ENCODE measurements around the gene RSPH1. TPM values are rescaled to one million over a fixed set of nuclear protein-coding genes. Genes with fewer than 3 reads are reported as not detected.

The RSPH1 gene
- total and polyA plus RNA-seq, 2 of the 8 experiments (the other 6 are each of a cell fraction or from before 2014, with no cell fraction given): 0.24 TPM; not detected in 1

DNA sequence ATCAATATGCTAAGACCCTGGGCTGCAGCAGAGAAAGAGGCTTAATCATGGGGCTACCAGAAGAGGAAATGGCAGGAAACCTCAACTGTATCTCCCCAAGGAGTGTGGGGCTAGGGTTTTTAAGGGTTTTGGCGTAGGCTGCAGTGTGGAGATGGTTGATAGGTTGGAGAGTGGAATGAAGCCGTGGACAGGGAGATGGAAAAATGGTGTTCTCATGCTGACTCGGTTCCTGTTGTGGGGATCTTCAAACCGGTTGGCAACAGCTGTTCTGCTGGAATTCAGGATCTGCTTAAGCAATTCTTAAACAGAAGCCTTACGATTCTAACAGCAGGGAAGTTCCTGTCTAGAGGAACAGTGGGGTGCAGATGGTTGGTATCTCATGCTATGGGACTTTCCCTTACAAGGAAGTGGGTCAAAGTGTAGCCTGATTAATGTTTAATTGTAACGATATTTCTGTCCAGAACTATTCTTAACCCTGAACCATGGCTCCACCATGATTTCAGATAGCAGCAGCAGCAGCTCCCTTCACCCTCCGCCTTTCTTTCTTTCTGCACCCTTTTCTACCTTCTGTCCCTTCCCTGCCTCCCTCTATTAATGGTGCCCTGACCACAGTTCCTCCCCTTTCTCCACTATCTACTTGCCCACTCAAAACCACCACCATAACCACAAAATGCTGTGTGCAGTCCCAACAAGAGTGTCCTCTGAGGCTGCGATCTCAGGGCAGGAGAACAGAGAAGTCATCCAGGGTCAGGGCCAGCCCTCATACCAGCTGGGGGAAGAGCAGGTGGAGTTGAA is 30.8 kb downstream of the RSPH1 start:
- no peak for TF ChIP-seq MAFK (IDR thresholded peaks at IDR 0.05; ENCODE audit: low read depth, low read length)
- TF ChIP-seq TAF1 (IDR thresholded peaks at IDR 0.05; ENCODE audit: low read depth, low read length): no peak
- peak; percentile 49; the same call in 1 of the 2 replicates for TF ChIP-seq TEAD4 (IDR thresholded peaks at IDR 0.05; ENCODE audit: low read depth, low read length)
- Histone ChIP-seq H3K56ac (replicated peaks; ENCODE audit: insufficient read length, low read depth, low read length) (no peak overlapping the region), H3K79me1 (ENCODE audit: low read depth, low read length) (no peaks in the 10 kb centered on the region), H3K9ac (replicated peaks in 1 of 4; ENCODE audit: extremely low read depth in 1 of 4, low read depth in 3 of 4, low read length in 3 of 4) (no peak overlapping the region), H2BK20ac (ENCODE audit: low read length) (peak overlapping the region; percentile 93; the same call in 1 of the 2 replicates), H2AK5ac (ENCODE audit: low read depth, low read length) (peak overlapping the region; percentile 65; the same call in 1 of the 2 replicates), H4K5ac (ENCODE audit: insufficient read length, low read depth, low read length) (no peak overlapping the region), H2BK12ac (ENCODE audit: low read depth, low read length) (peak overlapping the region; percentile 50; the same call in 1 of the 2 replicates), H3K27me3 (replicated peaks in 1 of 4; ENCODE audit: control insufficient read depth in 3 of 4, extremely low read depth in 1 of 4, insufficient read depth in 3 of 4, low read length in 3 of 4) (no peaks in the 10 kb centered on the region; a peak in 1 of 7 replicates), H4K91ac (replicated peaks; ENCODE audit: insufficient read length, low read length) (peak overlapping the region; percentile 66), H2BK15ac (ENCODE audit: low read length) (peak overlapping the region; percentile 72; the same call in 1 of the 2 replicates), H3K4me1 (replicated peaks in 1 of 4; ENCODE audit: control insufficient read depth in 3 of 4, insufficient read depth in 4 of 4, low read length in 3 of 4) (peaks cover 1 to 13% (median 10%) of the 10 kb centered on the region in 4 experiments; a peak in 6 of 7 replicates), H4K8ac (ENCODE audit: extremely low read depth, insufficient read depth, low read length) (peak overlapping the region; percentile 7; the same call in 1 of the 2 replicates), H3K27ac (ENCODE audit: low read depth, low read length) (no peak overlapping the region), H2BK5ac (ENCODE audit: low read depth, low read length) (peak overlapping the region; percentile 39; the same call in 1 of the 2 replicates), H3K79me2 (ENCODE audit: control insufficient read depth in 1 of 2, insufficient read depth in 2 of 2, low read length in 2 of 2) (no peaks in the 10 kb centered on the region), H3K4ac (replicated peaks; ENCODE audit: insufficient read length, low read depth, low read length) (no peak overlapping the region), H3K36me3 (ENCODE audit: control insufficient read depth in 2 of 4, insufficient read depth in 4 of 4, low read length in 3 of 4) (no peaks in the 10 kb centered on the region), H4K20me1 (replicated peaks in 1 of 2; ENCODE audit: control insufficient read depth in 1 of 2, insufficient read depth in 2 of 2, low read length in 2 of 2) (no peaks in the 10 kb centered on the region), H3K4me2 (ENCODE audit: insufficient read depth in 1 of 2, low read depth in 2 of 2, low read length in 2 of 2) (no peak overlapping the region; a peak in 2 of 4 replicates), H3K23me2 (ENCODE audit: low read depth, low read length) (no peaks in the 10 kb centered on the region; the same call in none of the 2 replicates), H3K23ac (ENCODE audit: insufficient read length) (no peak overlapping the region), H3K4me3 (ENCODE audit: extremely low read depth in 1 of 4, insufficient read depth in 2 of 4, low read depth in 3 of 4, low read length in 4 of 4) (no peak overlapping the region), H3K9me3 (ENCODE audit: insufficient read depth in 2 of 2, low read depth in 1 of 2, low read length in 1 of 2) (peaks cover 2 to 3% of the 10 kb centered on the region in 2 experiments; a peak in 1 of 4 replicates), H3K18ac (ENCODE audit: extremely low read depth, low read length) (peak overlapping the region; percentile 32; the same call in 1 of the 2 replicates), H3K14ac (ENCODE audit: insufficient read length) (no peak overlapping the region), H2BK120ac (replicated peaks; ENCODE audit: low read depth, low read length) (no peak overlapping the region), H2AFZ (ENCODE audit: low read length) (0 out of 2 replicates have a peak overlapping the region, but pooled peaks have one; percentile 9)
- 80% methylated on average over 8 of the region's 8 CpGs; no CpG with 5 or more reads in 1 of the 2 experiments for WGBS, 2 experiments (ENCODE audit: extremely low coverage in 1 of 2, insufficient coverage in 1 of 2, insufficient read length in 1 of 2, insufficient replicate concordance in 2 of 2, low coverage in 1 of 2, low lambda C conversion rate in 2 of 2, missing lambda C conversion rate in 1 of 2)
- ChIA-PET CTCF (ENCODE audit: partially characterized antibody) (interaction anchor here (0.6 to 0.9 kb wide), 2 partner anchors 9 to 15 kb away, joined by 3 to 4 read pairs; no protein-coding TSS in a partner anchor), POLR2A (ENCODE audit: partially characterized antibody) (interaction anchor here (1.1 kb wide), 1 partner anchor 11 kb away, joined by 3 read pairs; no protein-coding TSS in a partner anchor)
- no peak for DNase-seq (ENCODE audit: low read depth in 1 of 2, low spot score in 2 of 2)
- no peak for FAIRE-seq

All from H1 (cell line).